HG03432 (cell line): ENCODE measurements around the gene DMRTA2.
"Not testable (repeated sequence)": the region's sequence is repeated elsewhere in the genome, so short reads cannot be mapped to it uniquely, and the experiment has no call there.

ENCODE experiments used
- ATAC-seq: cut with Tn5 transposase; IDR thresholded peaks from one replicate; pipeline ENCODE4 v1.9.1; 2021; ENCODE audit warnings: mild to moderate bottlenecking, moderate library complexity; ENCODE audit not compliant: unreplicated experiment

The DMRTA2 gene

DNA sequence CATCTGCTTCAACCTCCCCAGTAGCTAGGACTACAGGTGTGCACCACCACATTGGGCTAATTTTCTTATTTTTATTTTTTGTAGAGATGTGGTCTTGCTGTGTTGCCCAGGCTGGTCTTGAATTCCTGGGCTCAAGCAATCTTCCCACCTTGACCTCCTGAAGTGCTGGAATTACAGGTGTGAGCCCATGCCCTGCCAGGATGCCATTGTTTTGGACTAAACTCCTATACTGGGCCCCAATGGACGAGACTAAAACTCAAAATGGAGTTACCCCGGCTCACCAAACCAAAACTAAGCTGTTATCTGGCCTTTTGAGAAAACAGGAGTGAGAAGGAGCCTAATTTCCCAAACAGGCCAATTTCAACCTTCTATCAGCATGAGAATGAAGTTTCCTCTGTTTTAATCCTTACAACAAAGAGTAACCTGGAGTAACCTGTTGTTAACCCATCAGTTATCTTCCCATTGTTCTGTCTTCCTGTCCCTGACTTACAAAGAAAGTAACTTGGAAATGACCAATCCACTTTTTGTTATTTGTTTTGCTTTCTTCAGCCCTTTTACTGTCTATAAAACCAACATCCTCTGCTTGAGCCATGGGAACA, 29.6 kb downstream of the DMRTA2 start:
- ATAC-seq: no peak

DNA sequence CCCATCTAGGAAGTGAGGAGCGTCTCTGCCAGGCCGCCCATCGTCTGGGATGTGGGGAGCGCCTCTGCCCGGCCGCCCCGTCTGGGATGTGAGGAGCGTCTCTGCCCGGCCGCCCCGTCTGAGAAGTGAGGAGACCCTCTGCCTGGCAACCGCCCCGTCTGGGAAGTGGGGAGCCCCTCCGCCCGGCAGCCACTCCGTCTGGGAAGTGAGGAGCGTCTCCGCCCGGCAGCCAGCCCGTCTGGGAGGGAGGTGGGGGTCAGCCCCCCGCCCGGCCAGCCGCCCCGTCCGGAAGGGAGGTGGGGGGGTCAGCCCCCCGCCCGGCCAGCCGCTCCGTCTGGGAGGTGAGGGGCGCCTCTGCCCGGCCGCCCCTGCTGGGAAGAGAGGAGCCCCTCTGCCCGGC, 41.7 kb downstream of the DMRTA2 start:
- ATAC-seq: not testable (repeated sequence)

DNA sequence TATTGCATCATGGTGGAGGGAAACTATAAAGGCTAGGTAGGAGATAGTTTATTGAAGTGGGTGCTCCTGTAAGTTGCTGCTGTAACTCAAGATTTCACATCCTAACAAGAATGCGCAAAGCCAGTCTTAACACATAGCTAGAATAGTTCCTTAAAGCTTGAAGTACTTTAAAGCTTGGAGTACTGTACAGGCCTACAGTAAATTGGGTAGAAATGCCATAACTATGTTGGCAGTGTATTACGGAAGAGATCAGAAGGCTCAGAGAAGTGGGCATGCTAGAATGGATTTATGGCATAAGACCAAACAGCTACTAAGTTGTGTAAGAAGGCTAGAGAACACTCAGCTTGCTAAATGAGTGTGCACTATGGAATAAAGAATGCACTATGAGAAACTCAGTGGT, 44.5 kb downstream of the DMRTA2 start:
- ATAC-seq: no peak

DNA sequence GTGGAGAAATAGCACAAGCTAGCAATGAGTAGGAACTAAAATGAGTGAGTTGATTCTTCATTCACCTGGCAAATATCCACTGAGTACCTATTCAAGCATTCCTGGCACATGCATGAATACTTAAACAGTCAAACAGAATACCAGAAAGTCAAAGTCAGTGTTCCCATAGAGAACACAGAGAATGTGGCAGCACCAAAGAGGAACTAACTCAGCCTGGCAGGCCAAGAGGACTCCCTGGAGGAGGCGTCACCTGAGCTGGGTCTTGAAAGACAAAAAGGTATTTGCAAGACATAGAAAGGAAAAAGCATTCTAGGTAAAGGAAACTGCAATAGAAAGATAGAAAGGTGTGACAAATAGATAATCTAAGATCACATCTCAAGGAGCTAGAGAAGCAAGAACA, 49.7 kb downstream of the DMRTA2 start:
- ATAC-seq: no peak

DNA sequence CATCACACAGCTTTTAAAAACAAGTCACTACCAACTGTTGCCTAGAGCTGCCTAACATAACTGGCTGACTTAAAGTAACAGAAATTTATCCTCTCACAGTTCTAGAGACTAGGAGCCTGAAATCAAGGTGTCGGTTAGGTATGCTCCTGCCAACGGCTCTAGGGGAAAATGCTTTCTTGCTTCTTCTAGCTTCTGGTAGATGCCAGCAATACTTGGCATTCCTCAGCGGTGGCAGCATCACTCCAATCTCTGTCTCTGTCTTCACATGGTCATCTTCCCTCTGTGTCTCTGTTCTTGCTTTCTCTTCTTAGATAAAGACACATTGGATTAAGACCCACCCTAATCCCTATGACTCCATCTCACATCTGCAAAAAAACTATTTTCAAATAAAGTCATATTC, 51.5 kb downstream of the DMRTA2 start:
- ATAC-seq: no peak

DNA sequence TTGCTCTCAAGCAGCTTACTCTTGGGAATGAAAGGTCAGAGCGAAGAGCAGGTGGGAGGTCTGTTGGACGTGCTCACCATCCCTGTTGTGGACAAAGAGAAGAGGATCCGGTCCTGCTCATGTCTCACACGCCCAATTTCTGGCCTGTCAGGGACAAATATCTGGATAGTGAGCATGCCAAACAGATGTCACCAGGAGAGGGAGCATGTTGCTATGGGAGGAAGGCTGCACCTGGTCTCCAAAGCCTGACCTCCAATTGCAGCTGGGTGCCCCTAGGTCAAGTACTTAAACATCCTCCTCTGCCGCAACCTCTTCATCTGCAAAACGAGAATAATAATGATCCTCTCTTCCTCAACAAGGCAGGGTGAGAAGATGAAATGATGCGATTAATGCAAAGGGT, 53.4 kb downstream of the DMRTA2 start:
- no peak for ATAC-seq

DNA sequence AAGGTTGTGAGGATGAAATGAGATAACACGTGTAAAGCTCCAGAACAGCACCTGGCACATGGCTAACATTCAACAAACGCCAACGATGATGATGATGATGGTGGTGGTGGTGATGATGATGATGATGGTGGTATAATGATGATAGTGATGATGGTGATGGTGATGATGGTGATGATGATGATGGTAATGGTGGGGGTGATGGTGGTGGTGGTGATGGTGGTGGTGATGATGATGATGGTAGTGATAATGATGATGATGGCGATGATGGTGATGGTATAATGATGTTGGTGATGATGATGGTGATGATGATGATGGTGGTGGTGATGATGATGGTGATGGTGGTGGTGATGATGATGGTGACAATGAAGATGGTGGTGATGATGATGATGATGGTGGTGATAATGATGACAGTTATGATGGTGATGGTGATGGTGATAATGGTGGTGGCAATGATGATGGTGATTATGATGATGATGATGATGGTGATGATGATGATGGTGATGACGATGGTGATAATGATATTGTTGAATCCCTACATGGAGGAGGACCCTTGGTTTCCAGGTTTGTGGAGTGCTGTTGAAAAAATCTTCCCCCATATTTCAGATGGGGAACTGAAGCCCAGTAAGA, 54.1 kb downstream of the DMRTA2 start:
- ATAC-seq: no peak

DNA sequence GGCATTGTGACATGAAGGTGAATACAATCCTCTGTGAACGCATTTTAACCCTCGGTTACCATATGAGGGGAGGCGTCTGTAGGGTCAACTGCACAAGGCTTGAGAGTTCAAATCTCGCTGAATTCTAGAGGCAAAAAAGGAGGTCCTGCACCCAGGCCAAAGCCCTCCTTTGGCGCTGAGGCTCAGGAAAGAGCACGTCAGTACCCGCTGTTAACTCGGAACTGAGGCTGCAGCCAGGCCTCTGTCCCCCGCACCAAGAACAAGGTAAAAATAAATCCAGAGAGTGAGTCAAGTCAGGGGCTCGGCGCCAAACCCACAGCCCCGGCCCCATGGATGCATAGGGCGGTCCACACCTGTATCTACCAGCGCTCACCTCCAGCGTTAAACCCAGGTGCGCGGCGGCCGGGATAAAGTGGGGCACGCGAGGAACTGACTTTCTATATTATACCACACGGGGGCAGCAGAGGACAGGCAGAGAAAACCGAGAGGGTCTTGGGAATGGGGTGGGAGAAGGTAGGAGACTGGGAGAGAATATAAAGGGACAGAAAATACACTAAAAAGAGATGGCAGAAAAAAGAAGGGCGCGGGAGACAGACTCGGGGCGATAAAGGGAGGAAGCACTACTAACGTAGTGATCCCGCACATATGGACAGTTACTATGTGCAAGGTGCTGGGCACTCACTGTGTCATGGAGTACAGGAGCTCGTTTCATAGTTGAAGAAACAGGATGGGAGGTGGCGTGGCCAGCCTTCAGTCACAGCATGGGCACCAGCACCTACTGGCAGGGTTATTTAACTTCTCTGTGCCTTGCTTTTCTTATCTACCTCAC, 54.9 kb downstream of the DMRTA2 start:
- ATAC-seq: peak; percentile 75
